B cell (primary cell): Measurements from ENCODE around the gene UBXN6. TPM values are rescaled to one million over a fixed set of nuclear protein-coding genes. Genes with fewer than 3 reads are reported as not detected.
A peak's percentile ranks its signal among the peaks of the same experiment; 100 is the strongest.

Experiments
- ATAC-seq: fragments of 200-7000 bp; cut with Tn5 transposase; one replicate; pipeline ENCODE4 v1.10.0; 2021; ENCODE audit warnings: low read depth, mild to moderate bottlenecking, moderate number of reproducible peaks, moderate library complexity
- CTCF ChIA-PET: fragments of 350-600 bp; sonication (Branson Sonifier 250); formaldehyde crosslinking; loops from one replicate; lab custom pipeline; 2021; ENCODE audit warnings: antibody characterized with exemption, inconsistent platforms; lab: Charles Lee
- POLR2A ChIA-PET: fragments of 350-600 bp; sonication (Branson Sonifier 250); formaldehyde crosslinking; loops from one replicate; lab custom pipeline; 2021; ENCODE audit warnings: antibody characterized with exemption; lab: Charles Lee
- DNase-seq: peaks from one replicate; pipeline ENCODE4 v3.0.0; 2013
- H2AFZ ChIP-seq: 2 replicates; pipeline ENCODE4 v1.6.1; 2012; ENCODE audit warnings: mild to moderate bottlenecking, low read depth, low read length; ENCODE audit not compliant: insufficient read depth, poor library complexity, severe bottlenecking
- H3K27ac ChIP-seq, 2 donors: 1 replicate in 1 of 2; 2 replicates in 1 of 2; pipeline ENCODE4 v1.5.1; 2012 to 2013; ENCODE audit warnings: low read length in 2 of 2, mild to moderate bottlenecking in 2 of 2, moderate library complexity in 1 of 2
- H3K27me3 ChIP-seq, 4 experiments: fragments of 200-600 bp in 1 of 4; sonication (generic) in 1 of 4; replicated peaks in 1 of 4; 1 replicate in 2 of 4; 2 replicates in 2 of 4; pipeline versions ENCODE4 v1.6.1 to v1.7.0; 2013 to 2016; ENCODE audit warnings: low read length in 3 of 4, mild to moderate bottlenecking in 2 of 4, mixed read lengths in 1 of 4, moderate library complexity in 1 of 4; ENCODE audit not compliant: insufficient read depth in 4 of 4, control insufficient read depth in 3 of 4; ENCODE audit errors: control extremely low read depth in 1 of 4
- H3K36me3 ChIP-seq, 2 experiments: replicated peaks in 1 of 2; 1 replicate in 1 of 2; 2 replicates in 1 of 2; pipeline versions ENCODE4 v1.6.1 to v1.7.1; 2013; ENCODE audit warnings: low read length in 1 of 2; ENCODE audit not compliant: insufficient read depth in 2 of 2, control insufficient read depth in 1 of 2; ENCODE audit errors: control extremely low read depth in 1 of 2, extremely low read depth in 1 of 2
- H3K4me1 ChIP-seq, 2 donors: fragments of 200-600 bp in 1 of 2; sonication (generic) in 1 of 2; 1 replicate in 1 of 2; 2 replicates in 1 of 2; pipeline versions ENCODE4 v1.5.1 to v1.6.1; 2013 to 2017; ENCODE audit warnings: low read length in 2 of 2; ENCODE audit not compliant: control insufficient read depth in 2 of 2, insufficient read depth in 2 of 2
- H3K4me2 ChIP-seq: replicated peaks from 2 replicates; pipeline ENCODE3; 2012; ENCODE audit warnings: mild to moderate bottlenecking, low read depth, low read length; ENCODE audit not compliant: poor library complexity, severe bottlenecking
- H3K4me3 ChIP-seq, 5 experiments: fragments of 200-600 bp in 1 of 5; sonication (generic) in 1 of 5; 1 replicate in 3 of 5; 2 replicates in 2 of 5; pipeline versions ENCODE4 v1.5.1 to v1.7.0; 2011 to 2016; ENCODE audit warnings: low read length in 4 of 5, mild to moderate bottlenecking in 4 of 5, low read depth in 2 of 5, control low read depth in 1 of 5, moderate library complexity in 1 of 5; ENCODE audit not compliant: insufficient read depth in 1 of 5; ENCODE audit errors: control extremely low read depth in 1 of 5, extremely low read depth in 1 of 5
- H3K79me2 ChIP-seq: fragments of 200-600 bp; sonication (generic); one replicate; pipeline ENCODE4 v1.6.0; 2016; ENCODE audit warnings: low read length; ENCODE audit not compliant: control insufficient read depth, insufficient read depth
- H3K9ac ChIP-seq: fragments of 200-600 bp; sonication (generic); 2 replicates; pipeline ENCODE4 v1.6.1; 2017; ENCODE audit warnings: mild to moderate bottlenecking, low read length, moderate library complexity
- H3K9me3 ChIP-seq, 3 donors: one replicate each; pipeline versions ENCODE4 v1.6.1 to v1.7.1; 2013; ENCODE audit warnings: low read length in 2 of 3; ENCODE audit not compliant: control insufficient read depth in 2 of 3, insufficient read depth in 1 of 3; ENCODE audit errors: control extremely low read depth in 1 of 3
- H4K20me1 ChIP-seq: 2 replicates; pipeline ENCODE4 v1.6.0; 2012; ENCODE audit warnings: mild to moderate bottlenecking, low read length; ENCODE audit not compliant: insufficient read depth, control insufficient read depth, poor library complexity, severe bottlenecking
- H3K27ac Mint-ChIP-seq: one replicate; pipeline ENCODE4 v1.8.0; 2021; ENCODE audit warnings: mixed read lengths
- H3K27me3 Mint-ChIP-seq: one replicate; pipeline ENCODE4 v1.8.0; 2021; ENCODE audit warnings: mixed read lengths
- H3K4me1 Mint-ChIP-seq: one replicate; pipeline ENCODE4 v1.8.0; 2021; ENCODE audit warnings: mixed read lengths
- H3K4me3 Mint-ChIP-seq: one replicate; pipeline ENCODE4 v1.8.0; 2021; ENCODE audit warnings: mixed read lengths
- H3K9me3 Mint-ChIP-seq: one replicate; pipeline ENCODE4 v1.8.0; 2022; ENCODE audit warnings: mixed read lengths; ENCODE audit not compliant: insufficient read depth
- CTCF ChIP-seq: fragments of 200-600 bp; IDR thresholded peaks from one replicate; pipeline ENCODE4 v1.8.0; 2022; ENCODE audit warnings: antibody characterized with exemption, mild to moderate bottlenecking
- EZH2 ChIP-seq: IDR thresholded peaks from 2 replicates; pipeline ENCODE4 v1.6.1; 2012; ENCODE audit warnings: borderline replicate concordance, low read depth, mild to moderate bottlenecking, moderate library complexity, low read length; ENCODE audit not compliant: insufficient read depth, poor library complexity, severe bottlenecking
- whole genome bisulfite sequencing: methylation state at CpG from one replicate; pipeline ENCODE4 v1.1.5; 2013; ENCODE audit warnings: missing lambda C conversion rate; ENCODE audit not compliant: insufficient coverage; 5-methylcytosine and 5-hydroxymethylcytosine counted together
- intact Hi-C: fragments of 100-400 bp; cut with micrococcal nuclease; formaldehyde crosslinking; loops from one replicate; pipeline ENCODE4 v1.10.0; 2022
- polyA plus RNA-seq: library from polyadenylated mRNA; depleted of rRNA; stranded (reverse); fragments of >200 nt; gene quantifications from 2 replicates; pipeline ENCODE4 v1.2.3, GENCODE V29; 2012
- total RNA-seq, 2 donors: library from RNA; stranded (reverse); fragments of 120-200 nt in 1 of 2; gene quantifications; 1 replicate in 1 of 2; 2 replicates in 1 of 2; pipeline versions ENCODE4 v1.2.3 to v1.2.4, GENCODE V29; 2013 to 2022

UBXN6 gene
- total and polyA plus RNA-seq, 2 donors (not counting 1 experiment from before 2014, with no cell fraction given), result 75.8 to 76.6 TPM

- Mint-ChIP-seq H3K4me1 (peaks cover 22% of the 10 kb centered on the region), H3K9me3 (no peaks in the 10 kb centered on the region), H3K27me3 (no peaks in the 10 kb centered on the region), H3K27ac (no peak overlapping the region), H3K4me3 (peak overlapping the region; percentile 73)
- Histone ChIP-seq H3K9ac (peak overlapping the region; percentile 74), H2AFZ (peak overlapping the region; percentile 32), H3K27me3 (no peaks in the 10 kb centered on the region), H4K20me1 (peaks cover 20% of the 10 kb centered on the region), H3K36me3 (peaks cover 0 to 15% of the 10 kb centered on the region in 2 experiments), H3K4me2 (peak overlapping the region; percentile 99), H3K27ac (peak overlapping the region in 1 of 2 donors; percentile 23), H3K79me2 (peaks cover 26% of the 10 kb centered on the region), H3K4me1 (peaks cover 20 to 31% of the 10 kb centered on the region in 2 donors), H3K9me3 (no peaks in the 10 kb centered on the region), H3K4me3 (peak overlapping the region in 4 of 5 experiments; percentile 52 to 71 (median 65))
- ATAC-seq (no peak), DNase-seq (no peak)
- intact Hi-C loops, result loop anchor here (5.0 to 10.0 kb wide), 5 partner anchors 146 to 1152 kb away; partner anchors contain the start of genes DOHH, EEF2, FZR1 and PLIN3
- ChIA-PET POLR2A (interaction anchor here (0.7 kb wide), 1 partner anchor 495 kb away, joined by 5 read pairs; no protein-coding TSS in a partner anchor), CTCF (interaction anchor here (0.6 kb wide), 1 partner anchor 1525 kb away, joined by 3 read pairs; no protein-coding TSS in a partner anchor)
- 32% methylated on average over 23 of the region's 25 CpGs for WGBS
- TF ChIP-seq CTCF, result no peak
- TF ChIP-seq EZH2, result no peak
Observed at GRCh38 chr19:4473011-4473762, 15.6 kb upstream of the UBXN6 start.
